GM12892 (cell line): ENCODE measurements around the gene GARRE1.
"Not testable (repeated sequence)": the region's sequence is repeated elsewhere in the genome, so short reads cannot be mapped to it uniquely, and the experiment has no call there.

Experiments
- DNase-seq: peaks from one replicate; pipeline ENCODE4 v3.0.0; 2011; ENCODE audit not compliant: insufficient read length
- FAIRE-seq: peaks from 2 replicates; lab custom pipeline; 2011; peaks lifted over from hg19 to GRCh38; lab: Jason Lieb, UNC
- POLR2A ChIP-seq: IDR thresholded peaks from 2 replicates; pipeline ENCODE4 v1.6.1; 2011; ENCODE audit warnings: low read depth, low read length, control low read depth
- POLR2AphosphoS5 ChIP-seq: IDR thresholded peaks from 2 replicates; pipeline ENCODE4 v1.6.1; 2011; ENCODE audit warnings: low read depth, low read length, control low read depth
- TAF1 ChIP-seq: IDR thresholded peaks from 2 replicates; pipeline ENCODE4 v1.6.1; 2011; ENCODE audit warnings: low read depth, mild to moderate bottlenecking, control low read depth, low read length, borderline replicate concordance

Gene GARRE1

DNA sequence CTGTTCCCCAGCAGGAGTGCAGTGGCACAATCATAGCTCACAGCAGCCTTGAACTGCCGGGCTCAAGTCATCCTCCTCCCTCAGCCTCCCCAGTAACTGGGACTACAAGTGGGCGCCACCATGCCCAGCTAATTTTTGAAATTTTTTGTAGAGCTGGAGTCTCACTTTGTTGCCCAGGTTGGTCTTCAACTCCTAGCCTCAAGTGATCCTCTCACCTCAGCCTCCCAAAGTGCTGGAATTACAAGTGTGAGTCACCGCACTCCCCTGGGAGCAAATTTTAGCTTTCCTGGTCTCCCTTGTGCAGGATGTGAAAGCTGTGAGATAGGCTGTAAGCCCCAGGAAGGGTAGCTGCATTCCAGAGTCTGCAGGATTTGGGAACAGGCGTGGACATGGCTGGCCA lies 5.4 kb upstream of the GARRE1 start:
- no peak for FAIRE-seq
- TF ChIP-seq POLR2AphosphoS5 = no peak
- DNase-seq = no peak

GRCh38 chr19:34253167-34253566 lies 1.2 kb upstream of the GARRE1 start:
- DNase-seq, FAIRE-seq: not testable (repeated sequence)

- FAIRE-seq, DNase-seq: not testable (repeated sequence)
Observed at GRCh38 chr19:34253681-34254045, 691 bp upstream of the GARRE1 start.

- peak; percentile 48 for FAIRE-seq
Observed at GRCh38 chr19:34254698-34255432, 511 bp downstream of the GARRE1 start.

GRCh38 chr19:34255546-34255945 lies 1.2 kb downstream of the GARRE1 start:
- FAIRE-seq (no peak), DNase-seq (no peak)
- TF ChIP-seq POLR2AphosphoS5 (no peak), TAF1 (no peak), POLR2A (no peak)

More at GRCh38 chr19:34254698-34255432, 511 bp downstream of the GARRE1 start:
- TF ChIP-seq POLR2A (no peak), TAF1 (no peak)
- DNase-seq = peak; percentile 52

- FAIRE-seq (no peak), DNase-seq (no peak)
- TF ChIP-seq TAF1 (no peak), POLR2AphosphoS5 (no peak), POLR2A (no peak)
Observed at GRCh38 chr19:34256835-34257558, 2.6 kb downstream of the GARRE1 start.

GRCh38 chr19:34257559-34257924 lies 3.2 kb downstream of the GARRE1 start:
- FAIRE-seq (no peak), DNase-seq (no peak)
- no peak for TF ChIP-seq POLR2AphosphoS5
- TF ChIP-seq POLR2A = no peak
- no peak for TF ChIP-seq TAF1

GRCh38 chr19:34259367-34260095 lies 5.2 kb downstream of the GARRE1 start:
- DNase-seq = no peak
- no peak for FAIRE-seq
- TF ChIP-seq POLR2AphosphoS5 (no peak), TAF1 (no peak), POLR2A (no peak)

- FAIRE-seq (no peak), DNase-seq (no peak)
- TF ChIP-seq POLR2A (no peak), TAF1 (no peak), POLR2AphosphoS5 (no peak)
Observed at GRCh38 chr19:34260771-34261173, 6.4 kb downstream of the GARRE1 start.

DNA sequence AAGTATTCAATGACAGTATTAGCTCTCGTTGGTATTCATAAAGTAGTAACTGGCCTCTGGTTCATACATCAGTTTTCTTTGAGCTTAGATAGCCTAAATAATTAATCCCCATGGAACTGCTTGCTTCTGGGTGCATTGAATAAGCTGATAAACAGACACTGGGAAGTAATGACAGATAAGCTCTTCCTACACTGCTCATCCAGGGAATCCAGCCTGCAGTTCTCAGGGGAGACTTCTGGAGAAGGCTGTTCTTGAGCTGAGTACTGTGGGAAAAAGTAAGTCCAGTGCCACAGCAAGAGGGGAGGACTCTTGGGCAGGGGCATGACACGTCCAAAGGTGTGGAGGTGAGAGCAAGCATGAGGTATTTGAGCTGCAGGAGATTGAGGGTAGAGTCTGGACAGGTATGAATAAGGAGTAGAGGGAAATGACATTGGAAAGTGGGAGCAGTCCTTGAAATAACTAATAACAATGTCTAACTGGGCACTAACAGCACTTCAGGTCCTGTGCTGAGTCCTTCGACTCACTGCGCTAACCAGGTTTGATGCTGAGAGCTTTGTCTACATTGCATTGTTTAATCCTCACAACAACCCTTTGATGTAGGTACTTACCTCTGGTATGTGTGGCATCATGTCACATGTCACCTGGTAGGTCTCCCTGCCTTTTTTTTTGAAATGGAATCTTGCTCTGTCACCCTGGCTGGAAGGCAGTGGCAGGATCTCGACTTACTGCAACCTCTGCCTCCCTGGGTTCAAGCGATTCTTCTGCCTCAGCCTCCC lies 7.2 kb downstream of the GARRE1 start:
- no peak for FAIRE-seq
- TF ChIP-seq POLR2A (no peak), TAF1 (no peak), POLR2AphosphoS5 (no peak)
- DNase-seq = no peak

- FAIRE-seq = no peak
- TF ChIP-seq POLR2AphosphoS5 (no peak), TAF1 (no peak), POLR2A (no peak)
- no peak for DNase-seq
Observed at GRCh38 chr19:34263745-34264237, 9.4 kb downstream of the GARRE1 start.
